ENCODE data around the gene HLA-DQA1. TPM values are rescaled to one million over a fixed set of nuclear protein-coding genes. Genes with fewer than 3 reads are reported as not detected.

The HLA-DQA1 gene
- total RNA-seq, 4 donors from 2014 or later, result 0.30 to 17.2 (median 9.2) TPM

DNA sequence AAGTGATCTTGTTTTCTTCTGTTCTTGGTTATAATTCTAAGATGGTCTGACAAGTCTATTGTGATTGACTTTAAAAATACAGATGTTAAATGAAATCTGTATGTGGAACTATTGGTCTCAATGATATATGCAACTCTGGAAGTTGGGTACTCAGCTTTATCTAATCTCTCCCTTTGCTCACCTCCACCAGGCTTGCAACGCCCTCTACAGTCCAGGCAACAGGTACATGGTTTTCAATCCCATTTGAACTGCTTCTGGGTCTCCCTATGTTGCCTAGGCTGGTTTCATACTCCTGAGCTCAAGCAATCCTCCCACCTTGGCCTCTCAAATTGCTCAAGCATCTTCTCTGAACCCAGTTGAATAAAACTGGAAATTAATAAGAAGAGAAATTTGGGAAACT is 54.8 kb downstream of the HLA-DQA1 start:
- no peaks in the 10 kb centered on the region for H3K4me1 ChIP-seq
- H3K27ac ChIP-seq, result no peak overlapping the region
- peaks cover 0 to 7% (median 0%) of the 10 kb centered on the region in 4 donors for H3K9me3 ChIP-seq
- no peaks in the 10 kb centered on the region for H3K36me3 ChIP-seq
- DNase-seq (ENCODE audit: low spot score in 2 of 2), result no peak
- 0 to 4% methylated on average over 1 of the region's 1 CpG for WGBS, 2 donors
- H3K4me3 ChIP-seq, result no peak overlapping the region
- TF ChIP-seq, protein P1, sequence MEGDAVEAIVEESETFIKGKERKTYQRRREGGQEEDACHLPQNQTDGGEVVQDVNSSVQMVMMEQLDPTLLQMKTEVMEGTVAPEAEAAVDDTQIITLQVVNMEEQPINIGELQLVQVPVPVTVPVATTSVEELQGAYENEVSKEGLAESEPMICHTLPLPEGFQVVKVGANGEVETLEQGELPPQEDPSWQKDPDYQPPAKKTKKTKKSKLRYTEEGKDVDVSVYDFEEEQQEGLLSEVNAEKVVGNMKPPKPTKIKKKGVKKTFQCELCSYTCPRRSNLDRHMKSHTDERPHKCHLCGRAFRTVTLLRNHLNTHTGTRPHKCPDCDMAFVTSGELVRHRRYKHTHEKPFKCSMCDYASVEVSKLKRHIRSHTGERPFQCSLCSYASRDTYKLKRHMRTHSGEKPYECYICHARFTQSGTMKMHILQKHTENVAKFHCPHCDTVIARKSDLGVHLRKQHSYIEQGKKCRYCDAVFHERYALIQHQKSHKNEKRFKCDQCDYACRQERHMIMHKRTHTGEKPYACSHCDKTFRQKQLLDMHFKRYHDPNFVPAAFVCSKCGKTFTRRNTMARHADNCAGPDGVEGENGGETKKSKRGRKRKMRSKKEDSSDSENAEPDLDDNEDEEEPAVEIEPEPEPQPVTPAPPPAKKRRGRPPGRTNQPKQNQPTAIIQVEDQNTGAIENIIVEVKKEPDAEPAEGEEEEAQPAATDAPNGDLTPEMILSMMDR (IDR thresholded peaks at IDR 0.05), result peak in 1 of 5 experiments; percentile 42
- TF ChIP-seq EP300 (IDR thresholded peaks at IDR 0.05), result no peak
- H3K27me3 ChIP-seq, result peaks cover 0 to under 1% of the 10 kb centered on the region in 2 donors

Other genes with a start within 250 kb of the HLA-DQA1 start
- gene BTNL2, start 230.2 kb upstream of the HLA-DQA1 start, total RNA-seq, result not detected
- gene HLA-DRA, start 197.5 kb upstream of the HLA-DQA1 start, total RNA-seq, result 100 to 1,000 TPM; 179 to 620 (median 253) TPM
- 10 to 100 TPM in 1 of 4 donors, 1 to 10 TPM in 1, not detected in 2; 5.1 to 56.1 TPM for gene HLA-DRB5, start 107.1 kb upstream of the HLA-DQA1 start, total RNA-seq
- 10 to 100 TPM; 40.2 to 94.8 (median 64.3) TPM for gene HLA-DRB1, start 47.6 kb upstream of the HLA-DQA1 start, total RNA-seq
- 10 to 100 TPM in 1 of 4 donors, 1 to 10 TPM in 2, under 1 TPM in 1; 0.90 to 12.0 (median 3.0) TPM for gene HLA-DQB1, start 29.3 kb downstream of the HLA-DQA1 start, total RNA-seq
- gene HLA-DQA2, start 104.0 kb downstream of the HLA-DQA1 start, total RNA-seq, result 1 to 10 TPM in 1 of 4 donors, under 1 TPM in 2, not detected in 1; 0.63 to 1.8 (median 0.98) TPM
- 1 to 10 TPM in 3 of 4 donors, not detected in 1; 1.5 to 3.5 (median 2.0) TPM for gene HLA-DQB2, start 126.1 kb downstream of the HLA-DQA1 start, total RNA-seq
- gene HLA-DOB, start 179.6 kb downstream of the HLA-DQA1 start, total RNA-seq, result 1 to 10 TPM in 2 of 4 donors, not detected in 2; 2.1 to 3.5 TPM
- gene TAP2, start 201.3 kb downstream of the HLA-DQA1 start, total RNA-seq, result 10 to 100 TPM; 14.1 to 21.9 (median 19.8) TPM
- 10 to 100 TPM; 16.3 to 39.0 (median 28.4) TPM for gene PSMB8, start 206.6 kb downstream of the HLA-DQA1 start, total RNA-seq
- gene TAP1, start 216.3 kb downstream of the HLA-DQA1 start, total RNA-seq, result 10 to 100 TPM; 27.2 to 45.9 (median 34.4) TPM
- gene PSMB9, start 216.8 kb downstream of the HLA-DQA1 start, total RNA-seq, result 10 to 100 TPM; 18.4 to 34.3 (median 20.0) TPM